ENCODE results near the gene MICU2. TPM values are rescaled to one million over a fixed set of nuclear protein-coding genes. Genes with fewer than 3 reads are reported as not detected.

MICU2 gene
- total RNA-seq, 2 donors from 2014 or later, result 53.7 to 73.6 TPM

DNA sequence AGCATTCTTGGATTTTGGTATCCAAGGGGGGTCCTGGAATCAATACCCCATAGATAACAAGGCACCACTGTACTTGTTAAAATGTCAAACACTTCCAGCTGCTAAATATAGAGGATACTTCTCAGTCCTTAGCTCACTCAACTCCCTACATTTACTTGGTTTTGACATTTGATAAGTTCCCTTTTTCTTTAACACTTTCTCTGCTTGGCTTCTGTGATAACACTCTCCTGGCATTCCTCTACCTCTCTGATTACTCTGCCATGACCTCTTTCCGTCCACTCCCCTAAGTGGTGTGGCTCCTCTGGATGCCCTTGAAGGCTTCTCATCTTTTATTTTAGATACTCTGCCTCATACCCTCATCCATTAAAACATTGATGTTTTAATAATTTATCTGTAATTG is 65.2 kb downstream of the MICU2 start:
- TF ChIP-seq, protein P1, sequence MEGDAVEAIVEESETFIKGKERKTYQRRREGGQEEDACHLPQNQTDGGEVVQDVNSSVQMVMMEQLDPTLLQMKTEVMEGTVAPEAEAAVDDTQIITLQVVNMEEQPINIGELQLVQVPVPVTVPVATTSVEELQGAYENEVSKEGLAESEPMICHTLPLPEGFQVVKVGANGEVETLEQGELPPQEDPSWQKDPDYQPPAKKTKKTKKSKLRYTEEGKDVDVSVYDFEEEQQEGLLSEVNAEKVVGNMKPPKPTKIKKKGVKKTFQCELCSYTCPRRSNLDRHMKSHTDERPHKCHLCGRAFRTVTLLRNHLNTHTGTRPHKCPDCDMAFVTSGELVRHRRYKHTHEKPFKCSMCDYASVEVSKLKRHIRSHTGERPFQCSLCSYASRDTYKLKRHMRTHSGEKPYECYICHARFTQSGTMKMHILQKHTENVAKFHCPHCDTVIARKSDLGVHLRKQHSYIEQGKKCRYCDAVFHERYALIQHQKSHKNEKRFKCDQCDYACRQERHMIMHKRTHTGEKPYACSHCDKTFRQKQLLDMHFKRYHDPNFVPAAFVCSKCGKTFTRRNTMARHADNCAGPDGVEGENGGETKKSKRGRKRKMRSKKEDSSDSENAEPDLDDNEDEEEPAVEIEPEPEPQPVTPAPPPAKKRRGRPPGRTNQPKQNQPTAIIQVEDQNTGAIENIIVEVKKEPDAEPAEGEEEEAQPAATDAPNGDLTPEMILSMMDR (IDR thresholded peaks at IDR 0.05), result no peak
- H3K27ac ChIP-seq, result peak overlapping the region in 1 of 2 donors; percentile 58

DNA sequence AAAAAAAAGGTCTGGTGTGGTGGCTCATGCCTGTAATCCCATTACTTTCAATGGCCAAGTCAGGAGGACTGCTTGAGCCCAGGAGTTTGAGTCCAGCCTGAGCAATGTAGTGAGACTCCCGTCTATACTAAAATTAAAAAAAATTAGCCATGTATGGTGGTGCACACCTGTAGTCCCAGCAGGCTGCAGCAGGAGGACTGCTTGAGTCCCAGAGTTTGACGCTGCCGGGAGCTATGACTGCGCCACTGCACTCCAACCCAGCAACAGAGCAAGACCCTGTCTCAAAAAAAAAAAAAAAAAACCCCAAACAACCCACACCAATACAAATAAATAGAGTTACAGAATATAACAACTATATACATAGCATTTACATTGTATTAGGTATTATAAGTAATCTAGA is 65.7 kb downstream of the MICU2 start:
- TF ChIP-seq, protein P1 (IDR thresholded peaks at IDR 0.05), result no peak
- Histone ChIP-seq H3K4me1 (peaks cover 0 to 8% of the 10 kb centered on the region in 2 donors), H3K4me3 (no peak overlapping the region), H3K27ac (peak overlapping the region in 1 of 2 donors; percentile 58), H3K9me3 (no peaks in the 10 kb centered on the region), H3K27me3 (no peaks in the 10 kb centered on the region), H3K36me3 (no peaks in the 10 kb centered on the region)
- DNase-seq (ENCODE audit: low spot score), result no peak

More for the DNA sequence above, 65.2 kb downstream of the MICU2 start:
- H3K4me1 ChIP-seq, result peaks cover 0 to 8% of the 10 kb centered on the region in 2 donors
- no peak for DNase-seq (ENCODE audit: low spot score)
- no peaks in the 10 kb centered on the region for H3K36me3 ChIP-seq
- no peak overlapping the region for H3K4me3 ChIP-seq
- no peaks in the 10 kb centered on the region for H3K9me3 ChIP-seq
- H3K27me3 ChIP-seq, result no peaks in the 10 kb centered on the region

DNA sequence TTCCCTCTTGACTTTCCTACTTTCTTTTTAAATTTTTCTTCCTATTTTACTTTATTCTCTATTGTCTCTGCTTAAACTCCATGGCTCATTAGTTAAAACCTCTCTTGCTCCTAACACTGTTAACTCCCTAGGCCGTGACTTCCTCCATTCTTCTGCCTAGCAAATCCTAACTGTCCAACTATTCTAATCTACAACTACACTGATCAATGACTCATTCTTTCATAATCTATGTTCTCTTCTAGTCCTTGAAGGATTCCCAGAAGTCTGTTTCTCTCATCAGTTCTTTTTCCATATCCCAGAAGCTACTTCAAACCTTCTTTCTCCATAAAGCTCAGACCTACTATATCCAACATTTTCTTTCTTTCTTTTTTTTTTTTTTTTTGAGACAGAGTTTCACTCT is 66.9 kb downstream of the MICU2 start:
- TF ChIP-seq, protein P1 (IDR thresholded peaks at IDR 0.05), result no peak
- H3K27ac ChIP-seq, result peak overlapping the region in 1 of 2 donors; percentile 58
- H3K36me3 ChIP-seq, result no peaks in the 10 kb centered on the region
- H3K4me3 ChIP-seq, result no peak overlapping the region
- DNase-seq (ENCODE audit: low spot score), result no peak
- H3K27me3 ChIP-seq, result no peaks in the 10 kb centered on the region
- H3K4me1 ChIP-seq, result peaks cover 0 to 7% of the 10 kb centered on the region in 2 donors
- H3K9me3 ChIP-seq, result no peaks in the 10 kb centered on the region

DNA sequence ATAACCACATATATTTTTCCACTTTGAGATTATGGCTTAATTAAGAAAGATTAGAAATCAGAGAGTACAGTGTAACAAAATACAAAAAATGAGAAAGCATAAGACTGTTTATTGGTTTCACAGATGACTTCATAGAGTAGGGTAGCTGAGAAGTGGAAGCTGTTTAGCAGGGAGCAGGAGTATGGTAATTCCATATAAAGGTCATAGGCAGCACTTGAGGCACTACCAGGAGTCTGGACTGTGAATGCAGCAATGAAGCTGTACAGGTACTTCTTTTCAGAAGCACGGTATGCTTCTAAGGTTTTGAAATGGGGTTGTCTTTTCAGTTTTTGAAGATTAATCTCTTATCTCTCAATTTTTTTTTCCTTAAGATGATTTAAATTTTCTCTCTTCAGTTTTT is 69.2 kb downstream of the MICU2 start:
- Histone ChIP-seq H3K9me3 (no peaks in the 10 kb centered on the region), H3K27me3 (no peaks in the 10 kb centered on the region), H3K27ac (no peak overlapping the region), H3K36me3 (no peaks in the 10 kb centered on the region), H3K4me1 (no peaks in the 10 kb centered on the region), H3K4me3 (no peak overlapping the region)
- no peak for DNase-seq (ENCODE audit: low spot score)
- TF ChIP-seq, protein P1 (IDR thresholded peaks at IDR 0.05), result no peak

DNA sequence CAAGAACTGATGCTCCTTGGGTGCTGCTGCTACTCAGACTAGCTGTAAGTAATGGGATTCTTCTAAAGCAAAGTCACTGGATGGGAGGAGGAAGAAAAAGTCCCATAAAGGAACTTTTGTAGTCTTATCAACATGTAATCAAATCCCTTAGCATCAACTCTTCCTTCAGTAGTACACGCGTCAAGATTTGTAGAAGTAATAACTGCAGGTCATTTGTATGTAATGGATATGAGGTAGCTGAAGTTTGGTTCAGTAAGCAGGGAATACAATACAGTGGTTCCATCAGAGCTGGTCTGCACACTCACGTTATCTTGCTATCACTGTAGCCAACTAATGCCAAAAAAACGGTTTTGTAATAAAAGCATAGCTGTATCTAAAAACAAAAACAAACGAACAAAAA is 72.5 kb downstream of the MICU2 start:
- peaks cover 4% of the 10 kb centered on the region for H3K36me3 ChIP-seq
- TF ChIP-seq, protein P1 (IDR thresholded peaks at IDR 0.05), result no peak
- no peaks in the 10 kb centered on the region for H3K9me3 ChIP-seq
- no peaks in the 10 kb centered on the region for H3K4me1 ChIP-seq
- no peaks in the 10 kb centered on the region for H3K27me3 ChIP-seq
- H3K4me3 ChIP-seq, result no peak overlapping the region
- no peak overlapping the region for H3K27ac ChIP-seq
- no peak for DNase-seq (ENCODE audit: low spot score)

DNA sequence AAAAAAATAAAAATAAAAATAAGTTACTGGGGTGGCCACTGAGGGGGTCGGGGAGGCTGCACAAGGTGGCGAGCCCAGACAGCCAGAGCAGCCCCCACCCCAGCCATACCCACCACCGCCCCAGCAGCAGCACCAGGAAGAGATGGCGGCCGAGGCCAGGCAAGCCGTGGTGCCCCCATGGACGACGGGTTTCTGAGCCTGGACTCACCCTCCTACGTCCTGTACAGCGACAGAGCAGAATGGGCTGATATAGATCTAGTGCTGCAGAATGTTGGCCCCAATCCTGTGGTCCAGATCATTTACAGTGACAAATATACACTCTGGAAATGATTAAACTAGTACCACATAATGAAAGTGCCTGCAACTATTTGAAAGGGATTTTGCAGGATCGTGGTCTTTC is 73.3 kb downstream of the MICU2 start:
- Histone ChIP-seq H3K27me3 (no peaks in the 10 kb centered on the region), H3K27ac (no peak overlapping the region), H3K36me3 (peaks cover 6% of the 10 kb centered on the region), H3K4me1 (no peaks in the 10 kb centered on the region), H3K9me3 (no peaks in the 10 kb centered on the region), H3K4me3 (no peak overlapping the region)
- DNase-seq (ENCODE audit: low spot score), result no peak
- TF ChIP-seq, protein P1 (IDR thresholded peaks at IDR 0.05), result no peak
